OCI-LY3 (cell line): ENCODE results near the gene PITX2.

Source experiments
- H2AFZ ChIP-seq: fragments of 200-600, 300-600 bp; shearing (Covaris generic); 2 replicates; pipeline ENCODE4 v1.6.0; 2014; ENCODE audit warnings: antibody characterized with exemption, low read depth, low read length
- H3K27ac ChIP-seq: fragments of 200-600, 300-600 bp; sonication (generic); 2 replicates; pipeline ENCODE4 v1.5.1; 2014; ENCODE audit warnings: mild to moderate bottlenecking, low read length, moderate library complexity, mixed read lengths
- H3K27me3 ChIP-seq: fragments of 200-600, 300-600 bp; sonication (generic); 2 replicates; pipeline ENCODE4 v1.6.1; 2014; ENCODE audit warnings: low read depth, low read length, mixed read lengths
- H3K36me3 ChIP-seq: fragments of 200-600, 300-600 bp; sonication (generic); replicated peaks from 2 replicates; pipeline ENCODE3; 2014; ENCODE audit warnings: low read depth, low read length, mixed read lengths
- H3K4me1 ChIP-seq: fragments of 300-600, 200-600 bp; sonication (generic); 2 replicates; pipeline ENCODE4 v1.6.1; 2014; ENCODE audit warnings: low read length, mixed read lengths
- H3K4me2 ChIP-seq: fragments of 200-600, 300-600 bp; sonication (generic); 2 replicates; pipeline ENCODE4 v1.6.1; 2014; ENCODE audit warnings: low read length, mixed read lengths
- H3K4me3 ChIP-seq: fragments of 300-600, 200-600 bp; sonication (generic); 2 replicates; pipeline ENCODE4 v1.5.1; 2014; ENCODE audit warnings: antibody characterized with exemption, mild to moderate bottlenecking, low read length, moderate library complexity
- H3K79me2 ChIP-seq: fragments of 300-600, 200-600 bp; shearing (Covaris generic); 2 replicates; pipeline ENCODE4 v1.6.1; 2014; ENCODE audit warnings: mild to moderate bottlenecking, low read length, mixed read lengths
- H3K9ac ChIP-seq: fragments of 300-600, 200-600 bp; shearing (Covaris generic); 2 replicates; pipeline ENCODE4 v1.6.0; 2014; ENCODE audit warnings: mild to moderate bottlenecking, low read length, moderate library complexity
- H3K9me3 ChIP-seq: fragments of 200-600, 300-600 bp; shearing (Covaris generic); 2 replicates; pipeline ENCODE4 v1.6.1; 2014; ENCODE audit warnings: low read length, mixed read lengths; ENCODE audit not compliant: insufficient read depth
- H4K20me1 ChIP-seq: fragments of 200-600, 300-600 bp; sonication (generic); 2 replicates; pipeline ENCODE4 v1.6.1; 2016; ENCODE audit warnings: low read length, mixed read lengths; ENCODE audit not compliant: insufficient read depth
- EZH2phosphoT487 ChIP-seq: fragments of 200-600 bp; shearing (Covaris generic); IDR thresholded peaks from 2 replicates; pipeline ENCODE4 v1.6.1; 2018; ENCODE audit warnings: antibody characterized with exemption, mixed run types, low read depth
- TF ChIP-seq, protein P1 (sequence below): fragments of 200-600, 300-600 bp; sonication (generic); IDR thresholded peaks from 2 replicates; pipeline ENCODE4 v1.5.1; 2014; ENCODE audit warnings: antibody characterized with exemption, low read length, low read depth

The PITX2 gene

DNA sequence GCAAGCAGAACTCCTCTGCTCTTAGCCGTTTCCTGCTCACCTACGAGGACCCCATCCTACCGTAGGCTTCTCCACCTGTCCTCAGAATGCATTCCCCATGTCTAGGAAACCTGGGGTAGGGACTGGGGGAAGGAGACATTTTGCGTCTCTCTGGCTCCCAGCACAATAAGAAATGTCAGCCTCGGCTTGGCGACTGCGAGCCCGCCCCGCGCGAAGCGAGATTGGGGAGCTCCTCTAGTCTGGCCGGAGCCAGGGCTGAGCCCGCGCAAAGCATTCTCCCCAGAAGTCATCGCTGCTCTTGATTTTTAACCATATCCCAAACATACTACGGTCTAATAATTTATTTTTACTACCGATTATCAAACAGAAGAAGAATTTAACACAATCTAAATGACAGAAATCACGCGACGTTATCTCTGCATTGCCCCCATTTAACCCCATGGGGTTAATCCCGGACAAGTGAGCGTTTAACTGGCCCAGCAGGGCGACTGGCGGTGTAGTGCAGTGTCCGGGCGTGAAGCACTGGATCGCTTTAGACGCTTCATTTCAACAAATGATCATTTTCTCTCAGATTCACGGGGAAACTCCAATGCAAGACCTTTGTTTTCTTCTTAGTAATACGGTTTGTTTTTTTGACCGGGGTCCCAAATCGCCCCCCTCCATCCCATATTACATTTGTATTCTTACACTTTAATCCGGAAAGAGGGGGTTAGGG lies 8.0 kb upstream of the PITX2 start:
- Histone ChIP-seq H3K27ac (no peak overlapping the region), H3K4me2 (no peak overlapping the region), H3K27me3 (no peaks in the 10 kb centered on the region), H3K4me3 (no peak overlapping the region), H3K9me3 (no peaks in the 10 kb centered on the region), H3K36me3 (no peaks in the 10 kb centered on the region), H3K79me2 (no peaks in the 10 kb centered on the region), H3K9ac (no peak overlapping the region), H4K20me1 (no peaks in the 10 kb centered on the region), H3K4me1 (no peaks in the 10 kb centered on the region), H2AFZ (no peak overlapping the region)
- TF ChIP-seq EZH2phosphoT487 = no peak
- TF ChIP-seq, protein P1, sequence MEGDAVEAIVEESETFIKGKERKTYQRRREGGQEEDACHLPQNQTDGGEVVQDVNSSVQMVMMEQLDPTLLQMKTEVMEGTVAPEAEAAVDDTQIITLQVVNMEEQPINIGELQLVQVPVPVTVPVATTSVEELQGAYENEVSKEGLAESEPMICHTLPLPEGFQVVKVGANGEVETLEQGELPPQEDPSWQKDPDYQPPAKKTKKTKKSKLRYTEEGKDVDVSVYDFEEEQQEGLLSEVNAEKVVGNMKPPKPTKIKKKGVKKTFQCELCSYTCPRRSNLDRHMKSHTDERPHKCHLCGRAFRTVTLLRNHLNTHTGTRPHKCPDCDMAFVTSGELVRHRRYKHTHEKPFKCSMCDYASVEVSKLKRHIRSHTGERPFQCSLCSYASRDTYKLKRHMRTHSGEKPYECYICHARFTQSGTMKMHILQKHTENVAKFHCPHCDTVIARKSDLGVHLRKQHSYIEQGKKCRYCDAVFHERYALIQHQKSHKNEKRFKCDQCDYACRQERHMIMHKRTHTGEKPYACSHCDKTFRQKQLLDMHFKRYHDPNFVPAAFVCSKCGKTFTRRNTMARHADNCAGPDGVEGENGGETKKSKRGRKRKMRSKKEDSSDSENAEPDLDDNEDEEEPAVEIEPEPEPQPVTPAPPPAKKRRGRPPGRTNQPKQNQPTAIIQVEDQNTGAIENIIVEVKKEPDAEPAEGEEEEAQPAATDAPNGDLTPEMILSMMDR = no peak

GRCh38 chr4:110629780-110630687 lies 7.2 kb upstream of the PITX2 start:
- H4K20me1 ChIP-seq = no peaks in the 10 kb centered on the region
- no peaks in the 10 kb centered on the region for H3K27me3 ChIP-seq

GRCh38 chr4:110629214-110629754 lies 6.4 kb upstream of the PITX2 start:
- TF ChIP-seq, protein P1 = no peak
- no peak for TF ChIP-seq EZH2phosphoT487
- Histone ChIP-seq H3K4me1 (no peaks in the 10 kb centered on the region), H3K27me3 (no peaks in the 10 kb centered on the region), H2AFZ (no peak overlapping the region), H3K79me2 (no peaks in the 10 kb centered on the region), H3K36me3 (no peaks in the 10 kb centered on the region), H3K9ac (no peak overlapping the region), H3K4me3 (no peak overlapping the region), H3K4me2 (no peak overlapping the region), H4K20me1 (no peaks in the 10 kb centered on the region), H3K9me3 (no peaks in the 10 kb centered on the region), H3K27ac (no peak overlapping the region)

More at GRCh38 chr4:110629780-110630687, 7.2 kb upstream of the PITX2 start:
- H3K27ac ChIP-seq = no peak overlapping the region
- H3K79me2 ChIP-seq = no peaks in the 10 kb centered on the region
- no peaks in the 10 kb centered on the region for H3K9me3 ChIP-seq
- no peaks in the 10 kb centered on the region for H3K36me3 ChIP-seq
- no peaks in the 10 kb centered on the region for H3K4me1 ChIP-seq
- no peak overlapping the region for H2AFZ ChIP-seq
- TF ChIP-seq, protein P1 = no peak
- TF ChIP-seq EZH2phosphoT487 = no peak
- no peak overlapping the region for H3K4me2 ChIP-seq
- no peak overlapping the region for H3K4me3 ChIP-seq
- no peak overlapping the region for H3K9ac ChIP-seq

GRCh38 chr4:110628663-110629213 lies 5.9 kb upstream of the PITX2 start:
- Histone ChIP-seq H3K27ac (no peak overlapping the region), H3K4me3 (no peak overlapping the region), H4K20me1 (no peaks in the 10 kb centered on the region), H3K79me2 (no peaks in the 10 kb centered on the region), H3K9me3 (no peaks in the 10 kb centered on the region), H2AFZ (no peak overlapping the region), H3K4me2 (no peak overlapping the region), H3K4me1 (no peaks in the 10 kb centered on the region), H3K9ac (no peak overlapping the region), H3K27me3 (no peaks in the 10 kb centered on the region), H3K36me3 (no peaks in the 10 kb centered on the region)
- TF ChIP-seq, protein P1 = no peak
- no peak for TF ChIP-seq EZH2phosphoT487
